Measurements from ENCODE around the gene HSPH1.

GRCh38 chr13:31161557-31162150 is at the start of gene HSPH1:
- TF ChIP-seq CTCF (IDR thresholded peaks at IDR 0.05 in 2 of 3, conservative IDR thresholded peaks at IDR 0.05 in 1 of 3; ENCODE audit: control insufficient read depth in 2 of 3, extremely low read depth in 1 of 3, insufficient read depth in 1 of 3, low read depth in 3 of 3, low read length in 3 of 3) = peak in 2 of 3 experiments; percentile 24 to 25; a peak in 3 of 6 replicates
- TF ChIP-seq TCF12 (IDR thresholded peaks at IDR 0.05; ENCODE audit: low read depth, low read length) = 0 out of 2 replicates have a peak, but pooled peaks have one; percentile 39
- no peak for TF ChIP-seq HDAC2 (IDR thresholded peaks at IDR 0.05)
- TF ChIP-seq ZNF207 (IDR thresholded peaks at IDR 0.05; ENCODE audit: borderline replicate concordance) = no peak
- no peak for TF ChIP-seq SIX5 (IDR thresholded peaks at IDR 0.05; ENCODE audit: low read depth, low read length, severe bottlenecking)
- no peak for TF ChIP-seq JUNB (IDR thresholded peaks at IDR 0.05)
- TF ChIP-seq CBX5 (IDR thresholded peaks at IDR 0.05; ENCODE audit: low read depth) = no peak
- TF ChIP-seq POLR2A (IDR thresholded peaks at IDR 0.05; ENCODE audit: low read depth, low read length) = peak; percentile 93
- TF ChIP-seq USF2 (IDR thresholded peaks at IDR 0.05; ENCODE audit: borderline replicate concordance, low read depth, low read length) = peak; percentile 29; the same call in 1 of the 2 replicates
- peak in 1 of 2 experiments; percentile 85; a peak in 1 of 4 replicates for TF ChIP-seq EP300 (IDR thresholded peaks at IDR 0.05; ENCODE audit: borderline replicate concordance in 1 of 2, control insufficient read depth in 1 of 2, low read depth in 2 of 2, low read length in 2 of 2)
- 0 out of 2 replicates have a peak, but pooled peaks have one; percentile 31 for TF ChIP-seq BACH1 (IDR thresholded peaks at IDR 0.05; ENCODE audit: borderline replicate concordance)
- TF ChIP-seq ETV6 (conservative IDR thresholded peaks at IDR 0.05 in 1 of 2, IDR thresholded peaks at IDR 0.05 in 1 of 2; ENCODE audit: borderline replicate concordance in 1 of 2, low read depth in 1 of 2) = peak in 1 of 2 experiments; percentile 76; a peak in 2 of 4 replicates
